ENCODE results near the gene CIITA. TPM values are rescaled to one million over a fixed set of nuclear protein-coding genes. Genes with fewer than 3 reads are reported as not detected.

CIITA gene
- total and polyA plus RNA-seq, 10 of the 15 experiments (the other 5 are each of a cell fraction or from before 2014, with no cell fraction given) = 11.5 to 145 (median 49.7) TPM

DNA sequence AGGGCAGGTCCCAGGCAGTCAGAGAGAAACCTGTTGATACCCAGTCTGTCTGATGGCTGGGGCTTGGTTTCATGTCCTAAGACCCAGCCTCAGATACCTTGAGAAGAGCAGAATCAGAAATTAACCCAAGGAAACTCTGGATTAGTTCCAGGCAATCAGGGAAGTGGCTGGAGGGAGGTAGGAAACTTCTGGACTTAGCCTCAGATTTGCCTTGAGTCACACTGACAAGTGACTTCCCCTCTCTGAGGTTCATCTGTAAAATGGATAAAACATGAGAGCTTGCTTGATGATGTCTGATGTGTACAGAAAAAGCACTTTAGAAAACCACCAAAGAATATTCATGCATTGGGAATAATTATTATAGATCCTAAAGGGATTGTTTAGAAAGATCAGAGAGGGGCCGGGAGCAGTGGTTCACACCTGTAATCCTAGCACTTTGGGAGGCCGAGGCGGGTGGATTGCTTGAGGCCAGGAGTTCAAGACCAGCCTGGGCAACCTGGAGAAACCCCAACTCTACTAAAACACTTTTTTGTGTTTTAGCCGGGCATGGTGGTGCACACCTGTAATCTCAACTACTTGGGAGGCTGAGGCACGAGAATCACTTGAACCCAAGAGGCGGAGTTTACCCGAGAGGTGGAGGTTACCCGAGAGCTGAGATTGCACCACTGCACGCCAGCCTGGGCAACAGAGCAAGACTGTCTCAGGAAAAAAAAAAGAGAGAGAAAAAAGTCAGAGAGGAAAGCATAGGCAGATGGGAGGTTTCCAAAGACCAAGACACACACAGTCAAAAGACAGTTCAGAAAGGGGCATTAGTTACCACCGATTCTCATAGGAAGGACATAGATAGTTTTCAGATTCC lies 3.8 kb downstream of the CIITA start:
- TSS peak; percentile 6 for BruUV-seq (replicated peaks)
- RAD21 ChIA-PET (ENCODE audit: unreplicated experiment) = interaction anchor here (1.0 to 2.3 kb wide), 7 partner anchors 9 to 366 kb away, joined by 3 to 17 read pairs (median 6); no protein-coding TSS in a partner anchor
- in situ Hi-C loops (cut with MboI) = loop anchor here (25.0 kb wide), 2 partner anchors 569 to 1744 kb away; no protein-coding TSS in a partner anchor
- POLR2A ChIA-PET = interaction anchor here (1.0 to 2.0 kb wide), 9 partner anchors 10 to 138 kb away, joined by 3 to 10 read pairs (median 3); partner anchors contain the start of gene NUBP1
- ATAC-seq = no peak
- Histone ChIP-seq H3K27me3 (replicated peaks in 1 of 2; ENCODE audit: control insufficient read depth in 2 of 2, insufficient read depth in 2 of 2, low read length in 1 of 2) (no peaks in the 10 kb centered on the region), H3K9me3 (replicated peaks; ENCODE audit: control insufficient read depth, insufficient read depth, low read length) (no peaks in the 10 kb centered on the region), H3K27ac (ENCODE audit: control insufficient read depth, insufficient read depth) (peak overlapping the region; percentile 94), H4K20me1 (ENCODE audit: control insufficient read depth, insufficient read depth) (peaks cover 11% of the 10 kb centered on the region; the same call in 1 of the 2 replicates), H3K9ac (ENCODE audit: control insufficient read depth, insufficient read depth, low read length) (peak overlapping the region; percentile 85), H3K4me2 (ENCODE audit: control insufficient read depth, insufficient read depth) (peak overlapping the region; percentile 70), H3K4me1 (ENCODE audit: control insufficient read depth, insufficient read depth, low read length) (peaks cover 51% of the 10 kb centered on the region), H3K79me2 (ENCODE audit: control insufficient read depth, insufficient read depth, low read length) (peaks cover 85% of the 10 kb centered on the region), H2AFZ (ENCODE audit: control insufficient read depth, low read depth, low read length) (no peak overlapping the region), H3K36me3 (ENCODE audit: control insufficient read depth in 2 of 2, insufficient read depth in 2 of 2, low read length in 1 of 2) (peaks cover 10 to 21% of the 10 kb centered on the region in 2 experiments), H3K4me3 (peak overlapping the region; percentile 78)
- intact Hi-C loops (cut with micrococcal nuclease; ENCODE audit: unreplicated experiment) = loop anchor here (2.0 kb wide), 1 partner anchor 16 kb away; no protein-coding TSS in a partner anchor
- DNase-seq (ENCODE audit: low read depth, low spot score) = no peak
- CTCF ChIA-PET = interaction anchor here (1.6 to 4.9 kb wide), 3 partner anchors 11 to 70 kb away, joined by 5 to 30 read pairs (median 13); no protein-coding TSS in a partner anchor
- 12% methylated on average over 10 of the region's 10 CpGs for WGBS (ENCODE audit: insufficient coverage, insufficient replicate concordance, low lambda C conversion rate, missing lambda C conversion rate)
- FAIRE-seq = no peak
- SMC1A ChIA-PET (ENCODE audit: uncharacterized antibody, unreplicated experiment) = interaction anchor here (1.3 to 5.1 kb wide), 8 partner anchors 11 to 142 kb away, joined by 3 to 39 read pairs (median 12); no protein-coding TSS in a partner anchor
- no peak for TF ChIP-seq PML (IDR thresholded peaks at IDR 0.05; ENCODE audit: low read length)
- TF ChIP-seq, protein P1, sequence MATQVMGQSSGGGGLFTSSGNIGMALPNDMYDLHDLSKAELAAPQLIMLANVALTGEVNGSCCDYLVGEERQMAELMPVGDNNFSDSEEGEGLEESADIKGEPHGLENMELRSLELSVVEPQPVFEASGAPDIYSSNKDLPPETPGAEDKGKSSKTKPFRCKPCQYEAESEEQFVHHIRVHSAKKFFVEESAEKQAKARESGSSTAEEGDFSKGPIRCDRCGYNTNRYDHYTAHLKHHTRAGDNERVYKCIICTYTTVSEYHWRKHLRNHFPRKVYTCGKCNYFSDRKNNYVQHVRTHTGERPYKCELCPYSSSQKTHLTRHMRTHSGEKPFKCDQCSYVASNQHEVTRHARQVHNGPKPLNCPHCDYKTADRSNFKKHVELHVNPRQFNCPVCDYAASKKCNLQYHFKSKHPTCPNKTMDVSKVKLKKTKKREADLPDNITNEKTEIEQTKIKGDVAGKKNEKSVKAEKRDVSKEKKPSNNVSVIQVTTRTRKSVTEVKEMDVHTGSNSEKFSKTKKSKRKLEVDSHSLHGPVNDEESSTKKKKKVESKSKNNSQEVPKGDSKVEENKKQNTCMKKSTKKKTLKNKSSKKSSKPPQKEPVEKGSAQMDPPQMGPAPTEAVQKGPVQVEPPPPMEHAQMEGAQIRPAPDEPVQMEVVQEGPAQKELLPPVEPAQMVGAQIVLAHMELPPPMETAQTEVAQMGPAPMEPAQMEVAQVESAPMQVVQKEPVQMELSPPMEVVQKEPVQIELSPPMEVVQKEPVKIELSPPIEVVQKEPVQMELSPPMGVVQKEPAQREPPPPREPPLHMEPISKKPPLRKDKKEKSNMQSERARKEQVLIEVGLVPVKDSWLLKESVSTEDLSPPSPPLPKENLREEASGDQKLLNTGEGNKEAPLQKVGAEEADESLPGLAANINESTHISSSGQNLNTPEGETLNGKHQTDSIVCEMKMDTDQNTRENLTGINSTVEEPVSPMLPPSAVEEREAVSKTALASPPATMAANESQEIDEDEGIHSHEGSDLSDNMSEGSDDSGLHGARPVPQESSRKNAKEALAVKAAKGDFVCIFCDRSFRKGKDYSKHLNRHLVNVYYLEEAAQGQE (IDR thresholded peaks at IDR 0.05; ENCODE audit: low read depth, low read length) = no peak
- TF ChIP-seq STAT1 (conservative IDR thresholded peaks at IDR 0.05) = no peak
- no peak for TF ChIP-seq CHD2 (IDR thresholded peaks at IDR 0.05; ENCODE audit: borderline replicate concordance, low read depth, low read length)
- TF ChIP-seq EP300 (IDR thresholded peaks at IDR 0.05; ENCODE audit: borderline replicate concordance in 1 of 2, control insufficient read depth in 1 of 2, low read depth in 2 of 2, low read length in 2 of 2) = no peak
- no peak for TF ChIP-seq NR2C1 (IDR thresholded peaks at IDR 0.05)
- TF ChIP-seq, protein P2, sequence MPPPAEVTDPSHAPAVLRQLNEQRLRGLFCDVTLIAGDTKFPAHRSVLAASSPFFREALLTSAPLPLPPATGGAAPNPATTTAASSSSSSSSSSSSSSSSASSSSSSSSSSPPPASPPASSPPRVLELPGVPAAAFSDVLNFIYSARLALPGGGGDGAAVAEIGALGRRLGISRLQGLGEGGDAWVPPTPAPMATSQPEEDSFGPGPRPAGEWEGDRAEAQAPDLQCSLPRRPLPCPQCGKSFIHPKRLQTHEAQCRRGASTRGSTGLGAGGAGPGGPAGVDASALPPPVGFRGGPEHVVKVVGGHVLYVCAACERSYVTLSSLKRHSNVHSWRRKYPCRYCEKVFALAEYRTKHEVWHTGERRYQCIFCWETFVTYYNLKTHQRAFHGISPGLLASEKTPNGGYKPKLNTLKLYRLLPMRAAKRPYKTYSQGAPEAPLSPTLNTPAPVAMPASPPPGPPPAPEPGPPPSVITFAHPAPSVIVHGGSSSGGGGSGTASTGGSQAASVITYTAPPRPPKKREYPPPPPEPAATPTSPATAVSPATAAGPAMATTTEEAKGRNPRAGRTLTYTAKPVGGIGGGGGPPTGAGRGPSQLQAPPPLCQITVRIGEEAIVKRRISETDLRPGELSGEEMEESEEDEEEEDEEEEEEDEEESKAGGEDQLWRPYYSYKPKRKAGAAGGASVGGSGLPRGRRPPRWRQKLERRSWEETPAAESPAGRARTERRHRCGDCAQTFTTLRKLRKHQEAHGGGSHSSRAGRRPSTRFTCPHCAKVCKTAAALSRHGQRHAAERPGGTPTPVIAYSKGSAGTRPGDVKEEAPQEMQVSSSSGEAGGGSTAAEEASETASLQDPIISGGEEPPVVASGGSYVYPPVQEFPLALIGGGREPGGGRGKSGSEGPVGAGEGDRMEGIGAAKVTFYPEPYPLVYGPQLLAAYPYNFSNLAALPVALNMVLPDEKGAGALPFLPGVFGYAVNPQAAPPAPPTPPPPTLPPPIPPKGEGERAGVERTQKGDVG (CRISPR knock-in tag; IDR thresholded peaks at IDR 0.05) = no peak
- no peak for TF ChIP-seq HDAC6 (IDR thresholded peaks at IDR 0.05; ENCODE audit: unreplicated experiment)
- TF ChIP-seq POU2F2 (IDR thresholded peaks at IDR 0.05; ENCODE audit: borderline replicate concordance, low read depth, low read length) = 0 out of 3 replicates have a peak, but pooled peaks have one; percentile 11
- TF ChIP-seq ZNF207 (IDR thresholded peaks at IDR 0.05; ENCODE audit: borderline replicate concordance) = no peak
- no peak for TF ChIP-seq SIX5 (IDR thresholded peaks at IDR 0.05; ENCODE audit: low read depth, low read length, severe bottlenecking)
- no peak for TF ChIP-seq ZNF622 (IDR thresholded peaks at IDR 0.05)
- TF ChIP-seq PAX5 (IDR thresholded peaks at IDR 0.05; ENCODE audit: borderline replicate concordance, low read depth, low read length) = peak; percentile 18; the same call in 1 of the 2 replicates
- TF ChIP-seq, protein P3, sequence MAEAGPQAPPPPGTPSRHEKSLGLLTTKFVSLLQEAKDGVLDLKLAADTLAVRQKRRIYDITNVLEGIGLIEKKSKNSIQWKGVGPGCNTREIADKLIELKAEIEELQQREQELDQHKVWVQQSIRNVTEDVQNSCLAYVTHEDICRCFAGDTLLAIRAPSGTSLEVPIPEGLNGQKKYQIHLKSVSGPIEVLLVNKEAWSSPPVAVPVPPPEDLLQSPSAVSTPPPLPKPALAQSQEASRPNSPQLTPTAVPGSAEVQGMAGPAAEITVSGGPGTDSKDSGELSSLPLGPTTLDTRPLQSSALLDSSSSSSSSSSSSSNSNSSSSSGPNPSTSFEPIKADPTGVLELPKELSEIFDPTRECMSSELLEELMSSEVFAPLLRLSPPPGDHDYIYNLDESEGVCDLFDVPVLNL (IDR thresholded peaks at IDR 0.05; ENCODE audit: low read depth, low read length) = no peak
